Suppressor macrophage treated with lipopolysaccharide for 4 hours (primary cell): Measurements from ENCODE around the gene ART3.
A peak's percentile ranks its signal among the peaks of the same experiment; 100 is the strongest.

ENCODE experiments used
- DNase-seq: peaks from one replicate; pipeline ENCODE4 v3.0.0-alpha.2; 2020

The ART3 gene

DNA sequence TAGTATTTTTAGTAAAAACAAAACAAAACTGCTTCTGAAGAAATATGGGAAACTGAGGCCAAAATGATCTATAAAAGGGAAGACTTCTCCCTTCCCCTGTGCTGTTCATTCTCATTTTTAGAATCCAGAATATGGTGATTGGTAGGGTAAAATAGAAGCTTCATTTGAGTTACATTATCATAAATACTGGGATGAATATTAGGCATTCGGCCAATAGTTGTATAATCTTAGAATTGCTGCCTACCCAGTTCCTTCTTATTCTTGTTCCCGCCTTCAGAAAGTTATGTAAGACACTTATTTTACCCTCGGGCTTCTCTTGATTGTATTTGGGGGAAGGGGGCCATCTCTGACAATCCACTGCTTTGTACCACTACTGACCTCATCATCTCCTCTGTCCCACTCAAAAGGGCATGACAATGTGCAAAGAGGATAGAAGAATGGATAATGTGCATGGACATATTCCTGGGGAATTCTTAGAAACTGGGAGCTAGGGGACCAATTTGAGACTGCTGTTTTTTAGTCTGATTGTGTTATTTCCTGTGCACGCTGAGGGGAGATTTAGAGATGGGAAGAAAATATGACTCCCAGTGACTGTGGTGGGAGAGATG, 588 bp downstream of the ART3 start:
- no peak for DNase-seq

DNA sequence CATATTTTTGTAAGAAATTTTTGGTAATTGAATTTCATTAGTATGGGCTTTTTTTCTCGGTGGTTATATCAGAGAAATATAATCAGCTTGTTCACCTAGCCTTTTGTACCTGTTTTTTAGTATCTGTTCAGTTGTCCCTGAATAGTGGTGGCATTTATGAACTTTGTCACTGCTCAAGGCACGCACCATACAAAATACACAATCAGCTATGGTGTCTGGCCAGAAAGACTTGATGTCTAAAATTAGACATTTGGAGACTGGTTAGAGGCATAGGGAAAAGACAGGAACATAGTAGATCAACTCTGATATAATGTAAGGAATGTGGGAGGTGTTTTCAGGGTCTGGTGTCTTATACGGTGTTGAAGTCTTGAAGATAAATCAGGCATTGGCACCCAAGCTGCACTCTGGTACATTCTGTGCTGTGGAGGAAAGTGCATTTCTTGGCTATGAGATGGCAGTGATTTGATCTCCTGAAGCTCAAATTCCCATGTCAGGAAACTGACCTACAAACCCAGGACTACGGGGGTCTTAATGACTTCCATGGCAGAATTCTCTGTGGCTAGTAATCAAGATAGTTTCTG, 3.6 kb downstream of the ART3 start:
- no peak for DNase-seq

DNA sequence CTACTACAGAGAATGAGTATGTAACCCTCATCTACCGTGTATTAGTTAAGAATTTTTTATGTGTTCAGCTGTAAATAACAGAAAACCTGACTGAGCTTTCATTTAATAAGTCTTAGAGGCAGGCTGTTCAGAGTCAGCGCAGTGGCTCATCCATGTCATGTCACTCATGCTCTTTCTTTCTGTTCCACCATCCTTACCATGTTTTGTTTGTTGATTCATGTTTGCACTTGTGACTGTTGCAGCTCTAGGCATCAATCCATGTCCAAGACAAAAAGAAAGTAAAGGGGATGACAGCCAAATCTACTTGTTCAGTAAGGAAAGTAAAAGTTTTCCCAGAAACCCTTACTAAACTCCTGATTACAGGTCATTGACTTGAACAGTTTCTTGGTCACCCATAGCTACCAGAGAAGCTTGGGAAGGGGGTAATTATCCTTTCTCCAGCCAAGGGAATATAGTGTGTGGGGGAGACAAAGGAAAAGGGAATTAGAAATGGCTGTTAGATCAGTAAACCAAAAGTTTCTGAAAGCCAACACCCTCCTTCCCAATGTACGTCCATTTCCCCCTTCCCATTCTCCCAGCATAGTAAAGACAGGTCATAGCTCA, 9.0 kb downstream of the ART3 start:
- DNase-seq: no peak

DNA sequence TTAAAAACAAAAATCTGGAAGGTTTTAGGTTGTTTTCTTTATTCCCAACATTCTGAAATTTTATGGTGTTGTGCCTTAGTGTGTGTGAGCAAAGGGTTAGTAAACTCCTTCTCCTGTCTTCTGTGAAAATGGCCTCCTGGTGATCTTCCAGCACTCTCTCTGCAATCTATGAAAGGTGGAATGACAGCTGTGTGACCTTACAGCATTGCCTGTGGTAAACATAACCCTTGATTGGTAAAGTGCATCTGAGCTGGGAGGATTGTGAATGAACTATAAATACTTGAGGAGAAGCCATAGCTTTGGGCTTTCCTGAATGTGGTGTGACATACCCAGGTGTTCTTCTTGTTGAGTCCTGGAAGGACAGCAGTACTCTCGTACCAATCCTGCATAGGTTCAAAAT, 10.0 kb downstream of the ART3 start:
- no peak for DNase-seq

DNA sequence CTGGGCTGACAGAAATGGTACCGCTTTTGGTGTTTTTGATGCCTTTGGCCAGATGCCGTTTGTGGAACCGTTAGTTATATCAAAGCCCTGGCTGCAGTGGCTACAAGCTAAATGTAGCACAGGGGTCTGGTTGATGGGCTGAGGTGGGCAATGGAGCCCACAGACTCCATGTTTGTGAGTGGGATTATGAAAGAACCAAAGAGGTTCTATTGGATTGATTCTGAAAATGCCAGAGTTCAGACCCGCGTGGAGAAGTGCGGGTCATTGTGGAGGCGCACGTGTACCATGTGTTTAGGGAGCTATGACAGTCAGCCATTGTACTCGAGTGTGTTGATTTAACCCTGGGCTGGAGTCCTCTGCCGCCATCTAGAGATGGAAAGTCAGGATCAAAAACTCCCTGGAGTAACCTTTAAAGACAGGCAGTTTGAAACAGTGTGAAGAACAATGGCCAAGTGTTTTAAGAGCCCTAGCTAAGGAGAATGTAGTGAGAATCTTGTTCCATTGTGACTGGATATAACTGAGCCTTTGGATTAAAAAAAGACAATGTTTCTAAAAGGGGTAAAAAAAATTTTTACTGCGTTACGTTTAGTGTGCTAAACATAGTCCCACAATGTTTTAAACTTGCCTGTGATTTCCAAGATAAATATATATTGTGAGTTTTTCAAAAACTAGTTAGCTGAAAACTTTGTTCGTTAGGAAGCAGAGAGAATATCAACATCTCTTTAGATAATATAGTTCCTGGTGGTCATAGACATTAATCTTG, 12.7 kb downstream of the ART3 start:
- DNase-seq: peak; percentile 58

DNA sequence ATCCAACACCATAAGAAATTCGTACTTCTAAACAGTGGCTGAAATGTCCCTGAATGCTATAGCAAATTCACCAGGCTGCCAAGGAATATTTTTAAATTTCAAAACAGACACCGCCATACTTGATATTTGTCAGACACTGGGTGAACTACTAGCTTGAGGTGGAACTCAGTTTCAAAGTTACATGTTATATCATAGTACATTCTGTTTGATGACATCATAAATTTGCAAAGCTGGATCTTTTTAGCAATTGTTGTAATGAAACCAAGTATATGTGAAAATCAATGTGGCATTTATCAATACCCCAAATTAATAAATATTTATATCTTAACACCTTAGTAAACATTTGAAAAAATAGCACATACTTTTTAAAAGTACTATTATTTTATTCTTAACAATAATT, 14.2 kb downstream of the ART3 start:
- DNase-seq: no peak

DNA sequence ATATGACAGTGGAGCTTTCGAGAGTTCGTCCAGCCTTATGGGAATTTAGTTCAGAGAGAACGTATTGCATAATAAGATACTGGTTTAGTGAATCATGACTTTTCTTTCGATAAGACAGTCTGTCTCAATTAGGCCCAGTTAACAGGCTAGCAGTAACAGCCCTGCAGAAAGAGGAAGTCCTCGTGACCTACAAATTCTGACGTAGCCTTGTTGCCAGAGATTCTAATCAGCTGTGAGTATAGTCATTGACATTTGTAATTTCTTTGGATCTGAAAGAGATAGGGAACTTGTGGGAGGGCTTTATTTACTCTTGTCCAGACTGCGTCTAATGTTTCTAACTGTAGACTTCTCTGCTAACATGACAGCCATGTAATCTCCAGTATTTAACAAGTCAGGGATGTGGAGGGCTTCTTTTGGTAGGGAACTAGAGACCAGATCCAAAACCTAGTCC, 15.8 kb downstream of the ART3 start:
- peak; percentile 97 for DNase-seq

DNA sequence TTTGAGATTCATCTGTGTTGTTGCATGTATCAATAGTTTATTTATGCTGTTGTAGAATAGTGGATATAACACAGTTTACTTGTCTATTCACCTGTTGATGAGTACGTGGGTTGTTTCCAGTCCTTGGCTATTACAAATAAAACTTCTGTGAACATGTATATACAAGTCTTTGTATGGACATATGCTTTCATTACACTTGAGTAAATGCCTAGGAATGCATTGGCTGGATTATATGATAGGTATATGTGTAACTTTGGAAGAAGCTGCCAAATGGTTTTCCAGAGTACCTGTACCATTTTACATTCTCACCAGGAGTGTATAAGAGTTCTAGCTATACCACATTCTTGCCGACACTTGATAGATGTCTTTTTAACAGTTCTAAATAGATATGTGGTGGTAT, 16.5 kb downstream of the ART3 start:
- no peak for DNase-seq

DNA sequence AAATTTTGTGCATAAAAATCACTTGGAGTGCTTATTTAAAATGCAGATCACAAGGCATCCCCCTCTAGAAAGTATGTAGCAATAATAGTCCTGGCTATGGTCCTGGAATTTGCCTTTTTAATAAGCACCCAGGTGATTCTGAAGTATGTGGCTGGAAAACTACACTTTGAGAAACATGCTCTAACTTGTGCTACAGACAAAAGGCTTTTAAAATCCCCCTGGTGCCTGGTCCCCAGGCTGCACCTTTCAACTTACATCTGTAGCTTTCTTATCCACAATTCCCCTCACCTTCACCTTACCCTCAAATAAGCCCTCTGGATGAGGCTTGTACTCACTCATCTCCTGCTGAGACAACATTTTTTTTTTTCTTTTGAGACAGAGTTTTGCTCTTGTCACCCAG, 21.1 kb downstream of the ART3 start:
- no peak for DNase-seq

DNA sequence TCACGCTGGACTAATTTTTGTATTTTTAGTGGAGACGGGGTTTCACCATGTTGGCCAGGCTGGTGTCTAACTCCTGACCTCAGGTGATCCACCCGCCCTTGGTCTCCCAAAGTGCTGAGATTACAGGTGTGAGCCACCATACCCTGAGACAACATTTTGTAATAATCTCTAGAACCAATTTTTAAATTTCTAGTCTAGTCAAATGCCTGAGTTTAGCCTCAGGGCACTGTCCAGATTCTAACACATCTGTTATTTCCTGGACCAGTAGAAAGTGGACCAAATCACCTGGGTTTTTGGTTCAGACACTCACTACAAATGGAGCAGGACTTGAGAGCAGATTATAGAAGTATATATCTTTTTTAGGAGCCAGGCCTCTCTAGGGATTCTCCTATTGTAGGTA, 21.6 kb downstream of the ART3 start:
- no peak for DNase-seq

DNA sequence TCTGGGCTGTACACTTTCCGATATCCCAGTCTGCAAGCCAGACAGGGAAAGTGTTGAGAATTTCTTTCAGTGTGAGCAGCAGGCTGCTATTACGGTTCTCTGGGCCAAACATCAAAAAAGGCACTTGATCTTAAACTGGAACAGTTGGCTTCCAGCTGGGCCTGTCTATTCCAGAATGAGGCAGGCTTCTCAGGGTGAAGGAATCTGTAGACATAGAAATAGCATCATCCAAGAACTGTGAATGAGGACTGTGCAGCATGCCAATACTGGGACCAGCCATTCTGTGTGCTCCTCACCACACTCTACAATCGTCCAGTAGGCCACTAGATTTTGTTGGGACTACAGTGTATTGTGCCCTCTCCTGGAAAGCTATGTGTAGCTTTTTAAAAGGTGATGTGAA, 31.1 kb downstream of the ART3 start:
- no peak for DNase-seq

DNA sequence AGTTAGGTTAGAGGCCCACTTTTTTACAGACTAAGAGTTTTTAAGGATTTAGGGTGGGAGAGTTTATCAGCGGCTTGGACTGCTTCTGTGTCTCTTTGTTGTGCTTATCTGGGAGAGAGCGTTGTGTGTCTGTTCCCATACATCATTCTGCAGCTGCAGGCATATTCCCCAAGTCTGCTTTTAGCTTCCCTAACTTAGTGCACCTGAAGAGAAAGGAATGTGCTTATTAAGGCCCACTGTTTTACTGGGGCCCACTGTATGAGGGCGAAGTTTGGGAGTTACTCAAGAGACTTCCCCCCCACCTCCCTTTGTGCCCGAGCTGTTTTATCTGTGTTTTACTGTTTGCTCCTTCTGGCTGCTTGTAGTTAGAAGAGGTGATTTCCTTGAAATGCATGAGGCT, 31.9 kb downstream of the ART3 start:
- no peak for DNase-seq

DNA sequence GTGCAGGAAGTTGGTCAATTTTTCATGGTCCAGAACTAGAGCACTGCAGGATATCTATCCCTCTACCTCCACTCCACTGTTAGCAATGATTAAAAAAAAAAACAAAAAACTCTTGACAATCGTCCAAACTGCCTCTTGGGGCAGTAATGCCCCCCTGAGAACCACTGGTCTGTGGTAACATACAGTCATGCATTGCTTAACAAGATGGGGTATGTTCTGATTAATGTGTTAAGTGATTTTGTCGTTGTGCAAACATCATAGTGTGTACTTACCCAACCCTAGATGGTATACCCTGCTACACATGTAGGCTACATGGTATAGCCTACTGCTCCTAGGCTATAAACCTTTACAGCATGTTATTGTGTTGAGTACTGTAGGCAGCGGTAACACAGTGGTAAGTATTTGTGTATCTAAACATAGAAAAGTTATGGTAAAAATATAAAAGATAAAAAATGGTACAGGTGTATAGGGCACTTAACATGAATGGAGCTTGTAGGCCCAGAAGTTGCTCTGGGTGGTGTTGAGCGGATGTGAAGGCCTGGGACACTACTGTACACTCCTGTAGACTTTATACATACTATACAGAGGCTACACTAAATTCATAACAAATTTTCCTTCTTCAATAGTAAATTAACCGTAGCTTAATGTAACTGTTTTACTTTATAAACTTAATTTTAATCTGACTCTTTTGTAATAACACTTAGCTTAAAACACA, 34.1 kb downstream of the ART3 start:
- DNase-seq: peak; percentile 51

DNA sequence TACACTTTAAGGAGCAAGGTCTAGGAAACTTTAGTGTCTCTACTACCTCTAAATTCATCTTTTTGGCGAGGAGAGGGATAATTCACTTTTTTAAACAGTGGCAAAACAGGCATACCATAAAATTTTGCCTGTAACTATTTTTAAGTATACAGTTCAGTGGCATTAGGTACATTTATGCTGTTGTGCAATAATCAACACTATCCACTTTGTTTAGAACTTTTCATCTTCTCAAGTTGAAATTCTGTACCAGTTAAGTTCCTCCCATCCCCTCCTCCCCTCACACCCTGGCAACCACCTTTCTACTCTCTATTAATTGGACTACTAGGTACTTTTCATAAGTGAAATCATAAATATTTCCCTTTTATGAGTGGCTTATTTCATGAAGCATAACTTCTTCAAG, 42.3 kb downstream of the ART3 start:
- DNase-seq: no peak

DNA sequence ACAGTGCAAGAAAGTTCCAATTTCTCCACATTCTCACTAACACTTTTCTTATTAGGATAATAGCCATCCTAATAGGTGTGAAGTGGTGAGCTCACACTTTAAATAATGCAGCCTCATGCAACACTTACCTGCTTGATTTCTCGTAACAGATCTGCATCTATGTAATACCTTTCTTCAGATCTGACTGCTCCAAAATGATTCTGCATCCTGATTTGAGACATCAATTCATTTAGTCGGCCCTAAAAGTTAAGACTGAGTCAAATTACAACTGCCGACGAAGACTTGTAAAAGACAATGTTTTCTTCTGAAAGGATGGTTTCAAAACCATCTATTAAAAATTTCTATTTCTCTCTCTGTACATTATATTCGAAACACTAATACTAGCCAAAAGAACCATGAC, 43.0 kb downstream of the ART3 start:
- no peak for DNase-seq

DNA sequence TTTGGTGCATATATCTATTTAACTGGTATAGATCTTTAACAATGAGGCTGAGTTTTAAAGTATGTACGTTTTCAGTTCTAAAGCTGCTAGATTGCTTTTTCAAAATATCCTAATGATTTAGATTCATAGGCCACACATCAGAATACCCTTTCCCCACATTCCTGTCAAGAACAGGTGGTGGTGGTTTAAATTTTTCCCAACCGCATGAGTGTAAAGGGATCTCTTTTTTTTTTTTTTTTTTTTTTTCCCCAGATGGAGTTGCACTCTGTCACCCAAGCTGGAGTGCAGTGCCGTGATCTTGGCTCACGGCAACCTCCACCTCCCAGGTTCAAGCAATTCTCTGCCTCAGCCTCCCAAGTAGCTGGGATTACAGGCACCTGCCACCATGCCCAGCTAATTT, 45.7 kb downstream of the ART3 start:
- DNase-seq: no peak

DNA sequence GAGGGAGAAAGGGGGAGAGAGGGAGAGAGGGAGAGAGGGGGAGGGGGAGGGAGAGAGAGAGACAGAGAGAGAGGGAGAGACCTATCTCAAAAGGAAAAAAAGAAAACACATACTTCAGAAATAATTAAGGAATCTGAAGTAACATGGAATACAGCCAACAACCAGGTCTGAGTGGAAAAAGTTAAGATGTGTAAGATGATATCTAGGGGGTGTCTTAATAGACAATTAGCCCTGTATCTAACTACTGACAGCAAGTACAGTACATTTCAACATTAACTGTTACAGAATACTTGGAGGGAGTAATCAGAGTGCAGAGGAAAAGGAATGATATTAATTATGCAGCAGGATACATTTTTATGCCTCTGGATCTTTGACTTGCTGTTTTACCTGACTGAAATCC, 51.3 kb downstream of the ART3 start:
- DNase-seq: no peak

DNA sequence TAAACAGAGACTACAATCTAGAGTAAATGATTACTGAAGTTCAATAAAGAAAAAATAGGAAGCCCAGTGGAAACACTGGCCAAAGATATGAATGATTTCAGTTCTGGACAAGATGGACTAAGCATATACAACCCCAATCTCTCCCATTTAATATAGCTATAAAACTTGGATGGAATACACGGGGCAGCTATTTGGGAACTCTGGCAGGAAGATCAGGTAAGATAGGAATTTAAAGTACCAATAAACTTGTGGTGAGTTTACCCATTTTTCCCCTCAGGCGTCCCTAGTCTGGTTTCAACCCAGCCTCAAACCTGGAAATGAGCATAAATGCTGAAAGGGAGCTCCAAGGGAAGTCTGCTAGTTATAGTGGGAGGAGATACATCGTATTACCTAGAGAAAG, 53.2 kb downstream of the ART3 start:
- no peak for DNase-seq

DNA sequence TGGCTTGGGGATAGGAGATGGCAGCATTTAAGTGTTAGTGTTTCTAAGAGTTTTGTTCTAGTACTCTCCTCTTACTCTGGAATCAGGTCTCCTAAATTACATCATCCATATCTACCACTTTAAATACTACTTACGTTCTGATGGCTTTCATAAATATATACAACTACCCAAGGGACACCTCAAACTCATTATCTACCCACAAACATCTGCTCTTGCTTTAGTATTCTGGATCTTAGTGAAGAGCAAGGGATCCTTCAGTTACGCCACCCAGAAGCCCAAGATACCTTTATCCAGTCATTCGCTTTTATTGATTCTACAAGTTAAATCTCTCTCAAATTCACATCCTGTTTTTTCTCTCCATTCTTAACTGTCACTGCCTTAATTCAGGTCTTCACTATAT, 66.7 kb downstream of the ART3 start:
- no peak for DNase-seq

DNA sequence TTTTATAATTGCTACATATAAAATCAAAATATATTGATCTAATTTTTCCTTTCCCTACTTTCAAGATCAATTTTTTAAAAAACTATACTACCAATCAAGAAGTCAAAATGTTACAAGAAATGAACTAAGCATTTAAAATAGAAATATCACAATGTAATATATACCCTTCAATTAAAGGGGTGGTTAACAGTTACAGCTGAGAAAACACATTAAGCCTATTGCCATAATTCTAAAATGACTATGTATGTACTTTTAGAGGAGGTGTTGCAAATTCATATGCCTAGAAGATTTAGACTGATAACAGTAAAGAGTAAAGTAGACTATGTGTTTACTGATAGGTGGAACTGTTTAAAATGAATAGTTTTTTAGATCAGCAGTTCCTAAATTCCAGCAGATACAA, 70.0 kb downstream of the ART3 start:
- DNase-seq: no peak

DNA sequence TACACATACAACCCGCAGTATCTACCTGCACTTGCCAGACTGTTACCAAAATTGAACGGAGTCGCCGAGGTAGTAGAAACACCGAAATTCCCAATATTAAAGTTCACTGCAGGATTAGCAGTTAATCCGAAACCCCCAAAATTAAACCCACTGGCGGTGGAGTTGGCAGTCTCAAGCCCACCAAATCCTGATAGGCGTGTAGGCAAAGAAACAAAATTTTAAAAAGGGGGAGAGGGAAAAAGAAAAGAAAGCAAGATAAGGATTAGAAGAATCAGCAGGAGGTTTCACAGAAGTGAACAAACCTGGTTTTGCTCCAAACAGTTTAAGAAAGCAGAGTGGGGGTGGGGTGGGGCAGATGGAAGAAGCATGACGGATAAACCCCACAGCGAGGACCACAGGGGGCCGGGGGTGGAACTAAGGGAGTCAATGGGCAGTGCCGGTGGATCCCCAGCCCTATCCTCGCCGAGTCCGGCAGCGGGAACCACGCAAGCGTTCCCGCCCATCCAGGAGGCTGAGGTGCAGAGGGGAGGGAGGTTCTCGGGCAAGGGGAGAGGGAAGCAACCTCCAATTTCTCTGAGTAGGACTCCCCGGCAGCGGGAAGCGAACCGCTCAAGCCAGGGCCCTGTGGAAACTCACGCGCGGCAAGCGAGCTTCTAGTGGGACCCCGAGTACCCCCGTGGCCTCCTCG, 73.1 kb downstream of the ART3 start:
- peak; percentile 52 for DNase-seq

DNA sequence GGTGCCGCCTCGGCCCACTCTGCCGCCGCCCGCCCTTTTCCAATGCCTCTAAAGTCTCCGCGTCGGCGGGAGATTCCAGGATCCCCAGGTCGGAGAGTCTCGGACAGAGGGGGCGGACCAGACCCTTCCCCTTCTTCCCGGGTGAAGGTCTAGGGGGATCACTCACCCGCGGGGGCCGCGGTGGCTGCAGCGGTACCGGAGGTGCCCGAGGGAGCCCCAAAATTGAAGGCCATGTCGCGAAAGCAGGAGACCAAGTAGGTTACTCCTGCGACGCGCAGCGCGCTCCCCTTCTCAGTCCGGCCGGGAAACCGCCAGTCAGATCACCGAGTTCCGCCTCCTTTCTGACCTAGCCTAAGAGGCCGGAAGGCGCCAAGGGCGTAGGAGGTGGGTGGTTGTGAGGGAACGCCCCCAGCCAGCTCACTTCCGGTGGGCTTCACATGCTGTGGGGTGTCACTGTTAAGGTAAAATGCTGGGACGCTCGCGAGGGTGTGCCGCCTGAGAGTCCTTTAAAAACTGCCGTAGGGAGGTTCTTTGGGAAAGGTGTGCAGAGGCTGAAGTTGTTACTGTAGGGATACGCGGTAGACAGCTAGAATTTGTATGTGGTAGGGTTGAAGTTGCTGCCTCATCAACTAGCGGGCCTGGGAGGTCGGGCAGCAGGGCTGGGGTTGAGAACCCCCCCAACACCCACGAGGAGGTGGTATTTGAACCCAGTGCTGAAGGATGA, 73.8 kb downstream of the ART3 start, which contains the start of gene NUP54:
TSS of gene NUP54 (minus strand) at position 256 of the 724 bp plus-strand sequence. CDS start at position 233, 23 bp downstream.
- DNase-seq: peak; percentile 97
